Measurements from ENCODE around the gene CNTNAP1. TPM values are rescaled to one million over a fixed set of nuclear protein-coding genes. Genes with fewer than 3 reads are reported as not detected.

The CNTNAP1 gene
- total RNA-seq, 1 experiment from 2014 or later = 11.4 TPM

DNA sequence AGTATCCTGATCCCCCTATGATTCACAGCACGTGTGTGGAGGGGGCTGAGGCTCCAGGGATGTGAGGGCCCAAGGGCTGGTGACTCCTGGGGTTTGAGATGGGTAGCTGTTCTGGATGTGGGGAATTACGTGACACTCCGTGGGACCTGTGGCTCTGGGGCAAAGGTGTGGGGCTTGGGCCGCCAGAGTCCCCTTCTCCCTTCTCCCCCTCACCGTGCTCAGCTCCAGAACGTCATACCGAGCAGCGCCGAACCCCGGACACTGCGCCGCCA is 12.7 kb upstream of the CNTNAP1 start:
- no peak for DNase-seq (ENCODE audit: low spot score)
- in situ Hi-C loops (cut with HindIII; ENCODE audit: low sequenced_read_pairs) = loop anchor here (5.0 kb wide), 1 partner anchor 62 kb away; the partner anchor contains the start of genes RETREG3 and TUBG1

DNA sequence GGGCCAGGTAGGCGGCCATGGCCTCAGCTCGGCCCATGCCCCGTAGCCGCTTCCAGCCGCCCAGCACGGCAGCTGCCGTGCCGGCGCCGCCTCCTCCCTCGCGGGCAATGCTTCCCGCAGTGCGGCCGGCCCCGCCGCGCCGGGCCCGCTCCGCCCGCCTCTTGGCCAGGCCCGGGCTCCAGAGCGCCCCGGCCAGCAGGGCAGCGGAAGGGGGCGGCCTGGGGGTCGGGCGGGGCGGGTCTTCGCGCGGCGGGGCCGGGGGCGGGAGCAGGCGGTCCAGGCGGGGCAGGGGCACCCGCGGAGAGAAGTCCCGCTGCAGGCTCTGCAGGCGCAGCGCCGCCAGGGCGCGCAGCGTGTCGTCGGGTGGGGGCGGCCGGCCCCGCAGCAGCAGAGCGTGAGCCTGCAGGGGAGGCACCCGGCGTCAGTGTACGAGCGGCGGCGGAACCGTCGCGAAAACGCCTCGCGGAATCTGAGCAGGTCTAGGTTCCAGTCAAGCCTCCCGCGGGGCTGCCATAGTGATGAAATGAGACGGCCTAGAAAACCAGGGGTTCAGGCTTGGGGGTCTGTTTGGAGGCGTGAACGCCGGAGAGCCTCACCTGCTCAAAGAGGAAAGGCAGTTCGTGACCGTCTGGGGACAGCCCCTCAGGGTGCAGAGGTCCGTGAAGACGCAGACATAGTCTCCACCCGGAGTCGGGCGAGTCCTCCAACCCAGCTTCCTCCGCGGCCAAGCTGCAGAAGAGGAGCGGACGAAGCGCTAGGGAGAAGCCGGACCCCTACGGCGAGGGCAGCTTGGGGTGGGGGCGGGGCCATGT is 12.1 kb upstream of the CNTNAP1 start:
- DNase-seq (ENCODE audit: low spot score) = no peak
- in situ Hi-C loops (cut with HindIII; ENCODE audit: low sequenced_read_pairs) = loop anchor here (5.0 kb wide), 1 partner anchor 63 kb away; the partner anchor contains the start of genes RETREG3 and TUBG1

DNA sequence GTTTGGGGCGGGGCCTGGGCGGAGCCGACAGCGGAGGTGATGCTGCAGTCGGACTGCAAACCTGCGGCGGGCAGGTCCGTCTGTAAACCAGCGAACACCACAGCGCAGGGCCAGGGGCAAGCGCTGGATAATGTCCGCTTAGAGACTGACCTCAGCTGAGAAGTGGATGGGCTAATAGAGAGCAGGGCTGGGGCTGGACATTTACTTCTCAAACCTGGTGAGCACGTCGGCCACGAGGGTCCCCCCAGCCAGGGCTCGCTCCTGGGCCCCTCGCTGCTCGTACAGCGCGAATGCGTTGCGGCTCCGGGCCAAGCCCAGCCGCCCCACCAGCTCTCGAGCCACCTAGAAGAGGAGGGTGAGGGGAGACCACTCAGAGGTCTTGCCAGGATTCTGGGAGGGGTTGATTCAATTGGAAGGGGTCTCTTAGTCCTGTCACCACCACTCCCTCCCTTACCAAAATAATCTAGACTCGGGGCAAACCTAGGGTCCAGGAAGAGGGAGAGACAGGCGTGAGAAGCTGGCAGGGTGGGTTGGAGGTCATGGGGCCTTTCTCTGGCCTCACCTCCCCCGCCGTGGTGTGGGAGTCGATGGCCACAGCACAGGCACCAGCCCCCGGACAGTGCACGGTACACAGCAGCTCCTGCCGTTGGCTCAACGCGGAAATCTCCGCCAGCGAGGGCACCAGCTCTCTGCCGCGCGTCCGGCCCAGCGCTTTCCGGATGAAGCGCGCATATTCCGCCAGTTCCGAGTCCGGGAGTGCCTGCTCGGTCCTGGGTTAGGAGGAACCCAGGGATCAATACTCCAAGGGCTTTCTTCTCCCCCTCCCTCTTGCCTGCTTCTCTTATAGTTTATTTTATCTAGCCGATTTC is 11.3 kb upstream of the CNTNAP1 start:
- in situ Hi-C loops (cut with HindIII; ENCODE audit: low sequenced_read_pairs) = no loop called here
- DNase-seq (ENCODE audit: low spot score) = no peak

DNA sequence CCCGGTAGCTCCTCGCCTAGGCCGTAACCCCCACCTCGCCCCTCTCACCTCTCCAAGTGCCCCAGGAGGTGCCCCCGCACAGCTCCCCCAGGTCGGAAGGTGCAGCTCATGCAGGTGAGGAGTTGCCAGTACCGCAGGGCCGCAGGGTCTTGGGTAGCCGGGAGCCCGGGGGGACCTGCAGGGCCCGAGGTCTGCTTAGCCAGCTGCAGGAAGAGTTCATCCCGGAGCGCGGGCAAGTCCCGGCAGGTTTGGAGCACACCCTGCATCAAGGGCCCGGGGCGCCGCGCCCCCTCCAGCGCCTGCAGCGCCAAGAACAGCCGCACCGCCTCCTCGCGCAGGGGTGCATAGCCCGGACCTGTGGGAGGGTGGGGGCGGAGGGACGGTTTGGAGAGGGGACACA is 10.3 kb upstream of the CNTNAP1 start:
- no peak for DNase-seq (ENCODE audit: low spot score)
- in situ Hi-C loops (cut with HindIII; ENCODE audit: low sequenced_read_pairs) = no loop called here

DNA sequence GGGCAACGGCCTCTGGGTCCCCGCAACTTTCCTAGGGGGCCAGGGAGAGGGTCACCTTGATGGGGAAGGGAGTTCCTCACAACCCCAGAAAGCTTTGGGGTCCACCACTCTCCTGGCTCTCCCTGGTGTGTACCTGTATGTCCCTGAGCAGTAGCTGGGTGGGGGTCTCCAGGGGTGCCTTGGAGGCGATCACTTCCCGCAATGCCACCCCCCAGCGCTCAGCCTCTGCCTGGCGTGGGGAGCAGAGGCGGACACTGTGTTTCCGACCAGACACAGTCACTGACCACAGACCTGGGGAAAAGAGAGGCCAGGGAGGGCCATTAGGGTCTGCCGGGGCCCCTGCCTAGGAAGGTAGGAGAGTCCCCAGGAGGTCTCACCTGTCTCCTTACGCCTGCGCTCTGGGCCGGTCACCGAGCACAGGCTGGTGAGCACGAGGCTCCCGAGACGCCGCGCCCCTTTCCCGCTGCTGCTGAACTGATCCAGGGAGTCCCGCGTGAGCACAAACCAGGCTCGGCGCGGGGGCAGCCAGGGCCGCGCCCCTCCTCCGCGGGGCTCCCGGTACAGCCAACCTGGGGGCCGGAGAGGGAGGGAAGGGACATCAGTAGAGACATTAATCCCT is 9.0 kb upstream of the CNTNAP1 start:
- in situ Hi-C loops (cut with HindIII; ENCODE audit: low sequenced_read_pairs) = no loop called here
- DNase-seq (ENCODE audit: low spot score) = no peak

DNA sequence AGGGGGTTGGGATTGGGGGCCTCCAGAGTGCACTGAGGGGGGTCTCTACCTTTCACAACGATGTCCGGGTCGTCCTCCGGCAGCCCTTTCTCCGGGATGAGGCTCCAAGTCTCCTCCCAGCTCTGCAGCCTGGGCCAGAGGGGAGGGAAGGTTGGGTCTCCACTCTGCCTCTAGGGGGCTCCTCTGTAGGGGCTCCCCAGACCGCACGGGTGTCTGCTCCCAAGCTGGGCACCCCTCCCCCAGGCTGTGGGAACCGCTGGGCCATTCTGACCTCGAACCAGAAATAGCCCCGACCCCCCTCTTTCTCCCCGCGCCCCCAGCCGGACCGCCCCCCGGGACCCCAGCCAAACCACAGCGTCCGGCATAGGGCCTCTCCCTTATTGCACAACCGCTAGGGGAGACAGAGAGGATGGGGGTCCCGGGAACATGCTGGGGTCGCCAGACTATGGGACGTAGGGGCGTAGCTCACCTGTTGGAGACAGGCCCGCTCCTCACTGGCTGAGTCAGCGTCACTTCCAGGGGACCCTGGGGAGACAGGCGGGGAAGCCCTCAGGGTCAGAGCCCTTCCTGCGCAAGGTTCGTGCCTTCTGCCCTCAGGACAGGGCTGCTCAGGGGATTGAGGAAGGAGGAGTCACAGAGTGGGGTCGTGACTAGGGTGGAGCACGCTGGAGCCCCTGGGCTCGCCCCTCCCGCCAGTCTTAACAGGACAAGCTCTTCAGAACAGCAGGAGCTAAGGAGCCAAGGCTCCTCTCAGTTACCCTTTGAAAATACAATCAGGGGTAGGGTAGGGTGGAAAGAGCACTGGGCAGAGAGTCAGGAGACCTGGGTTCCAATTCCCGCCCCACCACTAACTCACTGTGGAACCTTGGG is 8.2 kb upstream of the CNTNAP1 start:
- in situ Hi-C loops (cut with HindIII; ENCODE audit: low sequenced_read_pairs) = no loop called here
- DNase-seq (ENCODE audit: low spot score) = no peak

DNA sequence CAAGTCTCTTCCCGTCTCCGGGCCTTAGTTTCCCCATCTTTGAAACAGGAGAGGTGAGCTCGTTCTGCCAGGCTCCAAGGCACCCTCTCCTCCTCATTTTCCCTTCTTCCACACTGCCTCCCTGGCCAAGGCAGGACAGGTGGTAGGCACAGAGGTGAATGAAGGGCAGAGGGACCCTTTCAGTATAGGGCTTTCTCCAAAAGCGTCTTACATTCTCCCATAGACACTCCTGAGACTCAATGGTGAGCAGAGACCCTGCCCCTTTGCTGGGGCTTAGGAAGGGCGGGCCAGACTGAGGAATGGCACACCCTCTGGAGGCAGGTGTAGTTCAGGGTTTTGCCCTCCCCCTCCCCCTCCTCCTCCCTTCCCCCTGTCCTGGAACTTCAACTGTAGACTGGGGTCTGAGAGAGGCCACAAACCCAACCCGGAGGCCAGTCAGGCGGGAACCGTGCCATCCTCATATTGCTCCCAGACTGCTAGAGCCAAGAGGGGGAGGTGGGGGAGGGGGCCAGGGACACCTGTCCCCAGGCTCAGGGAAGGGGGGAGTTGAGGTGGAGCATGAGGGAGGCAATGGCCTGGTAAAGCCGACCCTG is 7.5 kb upstream of the CNTNAP1 start:
- no peak for DNase-seq (ENCODE audit: low spot score)
- in situ Hi-C loops (cut with HindIII; ENCODE audit: low sequenced_read_pairs) = no loop called here

DNA sequence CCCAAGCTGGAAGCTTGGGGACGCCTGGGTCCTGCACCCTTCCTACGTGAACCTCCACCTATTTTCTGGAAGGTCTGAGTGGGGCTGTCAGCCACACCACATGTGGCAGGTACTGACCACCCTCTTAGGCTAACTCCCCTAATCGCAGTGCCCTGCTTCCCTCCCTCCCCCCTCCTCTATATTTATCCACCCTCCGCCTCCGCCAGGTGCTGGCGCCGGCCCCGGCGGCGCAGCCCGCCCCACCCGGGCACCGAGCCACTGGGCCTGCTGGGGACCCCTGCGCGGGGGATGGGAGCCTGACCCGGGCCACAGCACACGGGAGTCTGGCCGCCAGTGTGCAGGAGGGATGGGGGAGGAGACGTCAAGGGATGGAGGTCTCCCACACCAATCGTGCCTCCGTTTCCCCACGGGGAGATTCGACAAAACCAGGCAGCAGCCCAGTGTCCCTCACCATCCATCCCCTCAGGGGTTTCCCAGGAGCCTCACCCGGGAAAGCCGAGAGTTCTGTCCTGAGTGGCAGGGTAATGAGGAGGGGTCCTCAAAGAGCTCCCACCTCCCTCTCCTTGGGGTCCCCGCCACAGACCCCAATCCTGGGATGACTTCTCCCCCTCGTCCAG is 6.9 kb upstream of the CNTNAP1 start:
- DNase-seq (ENCODE audit: low spot score) = no peak

DNA sequence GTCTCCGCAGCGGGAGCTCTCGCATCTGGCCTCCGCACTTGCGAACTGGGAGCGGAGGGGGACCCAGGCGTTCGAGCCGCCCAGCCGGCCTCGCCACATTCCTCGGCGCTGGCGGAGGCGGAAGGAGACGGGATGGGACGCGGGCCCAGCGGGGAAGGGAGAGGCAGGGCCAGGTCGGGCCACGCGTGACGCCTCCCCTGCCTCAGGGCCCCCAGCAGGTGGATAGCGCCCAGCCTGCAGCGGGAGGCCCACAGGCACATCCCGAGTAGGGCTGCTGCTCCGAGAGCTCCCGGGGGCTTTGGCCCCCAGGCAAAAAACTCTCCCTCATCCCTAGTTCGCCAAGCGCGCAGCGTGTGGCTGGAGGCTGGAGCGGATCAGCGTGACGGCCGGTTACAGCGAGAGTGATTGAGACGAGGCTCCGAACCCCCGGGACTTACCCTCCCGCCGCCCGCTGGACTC is 6.3 kb upstream of the CNTNAP1 start:
- in situ Hi-C loops (cut with HindIII; ENCODE audit: low sequenced_read_pairs) = no loop called here
- DNase-seq (ENCODE audit: low spot score) = no peak

More for the DNA sequence above, 6.9 kb upstream of the CNTNAP1 start:
- in situ Hi-C loops (cut with HindIII; ENCODE audit: low sequenced_read_pairs) = no loop called here

DNA sequence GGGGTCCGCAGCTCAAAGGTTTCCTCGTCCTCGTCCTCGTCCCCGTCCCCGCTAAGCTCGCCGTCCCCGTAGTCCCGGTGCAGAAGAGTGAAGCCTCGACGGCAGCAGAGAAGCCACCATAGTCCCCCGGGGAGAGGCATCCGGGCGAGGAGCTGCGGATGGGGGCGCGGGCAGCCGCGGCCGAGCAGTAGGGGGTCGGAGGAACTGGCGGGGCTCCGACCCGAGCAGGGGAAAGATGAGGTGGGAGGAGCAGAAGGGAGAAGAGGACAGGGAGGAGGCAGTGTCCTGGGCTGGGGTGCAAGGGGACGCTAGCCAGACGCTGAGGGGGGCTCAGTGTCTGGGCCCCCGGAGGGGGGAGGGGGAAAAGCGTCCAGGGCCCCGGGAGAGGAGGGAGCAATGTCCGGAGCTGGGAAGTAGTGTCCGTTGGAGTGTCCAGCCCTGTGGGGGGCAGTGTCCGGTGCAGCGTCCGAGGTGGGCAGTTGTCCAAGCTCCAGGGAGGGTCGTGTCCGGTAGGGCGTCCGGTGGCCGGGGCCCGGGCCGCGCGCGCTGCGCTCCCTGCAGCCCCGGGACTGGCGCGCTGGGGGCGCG is 5.8 kb upstream of the CNTNAP1 start, which contains the start of gene PLEKHH3:
TSS of gene PLEKHH3 (minus strand) at position 571 of the 588 bp plus-strand sequence. CDS start at position 140, 431 bp downstream.
- no peak for DNase-seq (ENCODE audit: low spot score)
- in situ Hi-C loops (cut with HindIII; ENCODE audit: low sequenced_read_pairs) = no loop called here

DNA sequence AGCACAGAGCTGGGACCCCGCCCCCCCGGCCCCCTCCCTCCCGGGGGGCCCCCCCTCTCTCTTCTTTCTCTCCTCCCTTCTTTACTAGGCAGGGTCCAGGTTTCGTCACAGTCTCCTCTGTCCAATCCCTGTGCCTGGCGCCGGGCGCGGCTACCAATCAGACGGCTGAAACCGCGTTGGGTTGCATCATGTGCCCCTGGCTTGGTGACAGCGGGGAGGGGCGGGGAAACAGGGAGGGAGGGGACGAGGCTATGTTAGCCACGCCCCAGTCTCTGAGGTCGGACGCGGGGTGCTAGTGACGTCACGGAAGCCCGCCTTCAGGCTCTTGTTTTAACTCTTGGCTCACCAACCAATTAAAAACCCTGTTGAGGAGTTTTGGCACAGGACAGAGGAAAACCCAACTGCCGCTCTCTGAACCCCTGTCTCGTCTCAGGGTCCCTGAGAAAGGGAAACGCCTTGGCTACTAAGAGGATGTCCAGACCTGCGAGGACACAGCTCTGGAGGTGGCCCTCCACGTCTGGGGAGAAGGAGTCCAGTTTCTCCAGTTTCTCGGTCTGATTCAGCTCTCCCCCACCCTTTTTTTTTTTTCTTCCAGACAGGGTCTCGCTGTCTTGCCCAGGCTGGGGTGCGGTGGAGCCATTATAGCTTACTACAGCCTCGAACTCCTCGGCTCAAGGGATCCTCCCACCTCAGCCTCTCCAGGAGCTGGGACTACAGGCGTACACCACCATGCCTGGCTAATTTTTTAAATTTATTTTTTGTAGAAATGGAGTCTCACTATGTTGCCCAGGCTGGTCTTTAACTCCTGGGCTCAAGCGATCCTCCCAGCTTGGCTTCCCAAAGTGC is 5.1 kb upstream of the CNTNAP1 start:
- in situ Hi-C loops (cut with HindIII; ENCODE audit: low sequenced_read_pairs) = no loop called here
- DNase-seq (ENCODE audit: low spot score) = peak; percentile 100

DNA sequence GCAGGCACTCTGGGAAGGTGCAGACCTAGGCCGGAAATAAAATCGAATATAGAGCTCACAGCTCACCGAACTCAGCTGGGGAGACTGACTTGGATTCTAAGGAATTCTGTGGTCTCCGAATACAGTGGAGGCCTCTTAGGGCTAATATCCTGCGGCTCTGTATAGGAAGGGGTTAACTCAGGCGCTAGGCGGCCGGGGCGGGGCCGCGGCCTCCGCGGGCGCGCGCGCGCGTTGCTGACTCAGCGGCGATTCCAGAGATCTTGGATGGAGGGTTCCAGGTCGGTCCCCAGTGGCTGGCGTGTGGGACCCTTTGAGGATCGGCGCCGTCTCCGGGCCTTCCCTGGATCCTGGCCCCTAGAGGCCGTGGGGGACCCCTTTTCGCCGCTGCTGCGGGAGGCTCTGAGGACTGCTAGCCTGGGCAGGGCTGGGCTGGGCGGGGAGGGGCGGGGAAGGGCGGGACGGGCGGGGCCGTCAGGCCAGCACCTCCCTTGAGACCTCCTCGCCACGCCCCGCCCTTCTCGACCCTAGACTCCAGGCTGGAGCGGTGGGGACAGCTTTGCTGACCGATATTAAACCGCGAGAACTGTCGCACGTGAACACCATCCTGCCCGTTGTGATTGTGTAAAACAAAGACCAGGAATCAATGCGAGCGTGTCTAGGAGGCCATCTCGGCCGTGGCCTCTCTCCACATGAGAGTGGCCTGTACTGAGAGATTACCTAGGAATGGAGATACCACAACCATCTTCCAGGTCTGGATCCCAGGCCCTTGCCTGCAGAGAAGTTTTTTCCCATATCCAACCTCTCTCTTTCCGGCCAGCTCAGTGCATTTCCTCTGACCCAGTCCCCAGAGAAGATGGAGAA is 4.2 kb upstream of the CNTNAP1 start:
- in situ Hi-C loops (cut with HindIII; ENCODE audit: low sequenced_read_pairs) = no loop called here
- DNase-seq (ENCODE audit: low spot score) = peak; percentile 90

DNA sequence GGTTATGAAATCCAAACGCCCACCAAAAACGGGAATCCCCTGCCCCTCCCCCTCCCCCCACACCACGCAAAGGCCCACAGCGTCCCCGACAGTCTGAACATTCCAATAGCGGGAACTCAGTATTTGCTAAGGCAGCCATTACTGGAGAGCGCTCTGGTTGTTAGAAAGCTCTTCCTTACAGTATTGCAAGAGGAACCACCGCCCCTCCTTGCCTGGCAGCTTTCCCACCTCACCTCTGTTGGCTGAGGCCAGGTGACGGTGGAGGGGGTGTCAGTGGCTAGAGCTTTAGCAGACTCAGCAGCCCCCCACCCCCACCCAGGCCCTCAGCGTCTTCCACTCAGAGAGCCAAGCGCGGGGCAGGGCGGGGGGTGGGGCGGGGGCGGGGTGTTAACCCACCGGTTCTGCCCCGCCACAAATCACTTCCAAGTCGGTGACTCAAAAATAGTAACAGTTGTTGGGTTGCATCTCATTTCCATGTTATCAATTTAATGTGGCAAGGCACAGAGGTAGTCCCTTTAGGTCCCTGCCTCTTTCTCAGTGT is 3.3 kb upstream of the CNTNAP1 start:
- in situ Hi-C loops (cut with HindIII; ENCODE audit: low sequenced_read_pairs) = no loop called here
- peak; percentile 68 for DNase-seq (ENCODE audit: low spot score)

DNA sequence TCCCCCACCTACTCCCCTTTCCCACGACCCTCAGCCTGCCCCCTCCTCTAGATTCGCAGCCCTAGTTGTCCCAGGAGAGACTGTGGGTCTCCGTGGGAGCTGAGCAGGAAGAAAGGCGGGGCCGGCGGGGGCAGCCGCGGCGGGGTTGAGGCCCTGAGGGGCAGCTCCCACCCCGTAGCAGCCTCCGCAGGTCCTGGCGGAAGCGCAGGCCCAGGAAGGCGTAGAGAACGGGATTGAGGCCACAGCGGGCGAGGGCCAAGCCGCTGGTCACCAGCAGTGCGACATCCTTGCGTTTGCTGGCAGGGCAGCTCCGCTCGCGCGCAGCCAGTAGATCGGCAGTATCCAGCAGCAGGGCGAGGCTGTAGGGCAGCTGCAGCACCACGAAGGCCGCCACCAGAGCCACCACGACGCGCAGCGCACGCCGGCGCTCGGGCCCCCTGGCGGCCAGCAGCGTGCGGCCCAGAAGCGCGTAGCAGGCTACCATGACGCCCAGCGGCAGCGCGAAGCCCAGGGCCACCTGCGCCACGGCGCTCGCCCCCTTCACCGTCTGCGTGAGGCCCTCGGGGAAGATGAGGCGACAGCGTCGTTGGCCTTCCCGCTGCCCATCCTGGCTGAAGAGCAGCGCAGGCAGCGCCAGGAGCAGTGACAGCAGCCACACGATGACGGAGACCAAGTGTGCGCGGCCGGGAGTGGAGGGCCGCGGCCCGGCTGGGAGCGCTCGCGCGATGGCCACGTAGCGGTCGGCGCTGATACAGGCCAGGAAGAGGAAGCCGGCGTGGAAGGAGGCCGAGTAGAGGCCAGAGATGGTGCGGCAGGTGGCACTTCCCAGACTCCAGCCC is 2.6 kb upstream of the CNTNAP1 start:
- peak; percentile 62 for DNase-seq (ENCODE audit: low spot score)
- in situ Hi-C loops (cut with HindIII; ENCODE audit: low sequenced_read_pairs) = loop anchor here (10.0 kb wide), 1 partner anchor 145 kb away; the partner anchor contains the start of gene NAGLU

DNA sequence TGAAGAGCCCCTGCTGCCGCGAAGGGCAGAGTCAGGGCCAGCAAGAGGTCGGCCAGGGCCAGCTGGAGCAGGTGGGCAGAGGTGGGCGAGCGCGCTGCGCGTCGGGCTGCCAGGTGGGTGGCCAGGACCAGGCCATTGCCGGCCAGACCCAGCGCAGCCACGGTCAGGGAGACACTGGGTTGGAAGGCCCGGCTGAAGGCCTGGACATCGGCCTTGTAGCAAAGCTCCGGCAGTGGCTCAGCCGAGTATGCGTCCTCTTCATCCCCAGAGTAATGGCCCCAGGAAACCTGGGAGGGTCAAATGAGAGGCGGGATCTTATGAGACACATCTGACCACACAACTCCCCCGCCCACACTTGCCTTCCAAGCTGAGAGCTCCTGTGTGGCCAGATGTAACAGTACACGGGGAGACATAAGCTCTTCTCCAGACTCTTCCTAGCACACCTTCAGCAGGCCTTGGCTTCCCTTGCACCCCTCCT is 2.0 kb upstream of the CNTNAP1 start:
- in situ Hi-C loops (cut with HindIII; ENCODE audit: low sequenced_read_pairs) = loop anchor here (10.0 kb wide), 1 partner anchor 146 kb away; the partner anchor contains the start of gene NAGLU
- DNase-seq (ENCODE audit: low spot score) = peak; percentile 49
